A204.1 (cell line): Measurements from ENCODE around the gene MTMR1.

ENCODE experiments used
- FAIRE-seq: peaks from 2 replicates; lab custom pipeline; 2012; peaks lifted over from hg19 to GRCh38; lab: Jason Lieb, UNC

The MTMR1 gene

GRCh38 chrX:150692831-150693724 lies at the start of gene MTMR1:
MTMR1 (plus strand) TSS chrX:150693396; CDS start chrX:150693531, 135 bp downstream.
- no peak for FAIRE-seq

- peak; percentile 37 for FAIRE-seq
Measured at GRCh38 chrX:150643958-150644357, 49.2 kb upstream of the MTMR1 start.

GRCh38 chrX:150644422-150644821 lies 48.8 kb upstream of the MTMR1 start:
- FAIRE-seq: no peak

GRCh38 chrX:150647331-150647730 lies 45.9 kb upstream of the MTMR1 start:
- no peak for FAIRE-seq

- FAIRE-seq: no peak
Measured at GRCh38 chrX:150648296-150648940, 44.8 kb upstream of the MTMR1 start.

- no peak for FAIRE-seq
Measured at GRCh38 chrX:150649096-150649870, 43.9 kb upstream of the MTMR1 start.

GRCh38 chrX:150651906-150652305 lies 41.3 kb upstream of the MTMR1 start:
- no peak for FAIRE-seq

- FAIRE-seq: no peak
Measured at GRCh38 chrX:150655788-150656187, 37.4 kb upstream of the MTMR1 start.

- no peak for FAIRE-seq
Measured at GRCh38 chrX:150663073-150663472, 30.1 kb upstream of the MTMR1 start.

GRCh38 chrX:150664290-150664689 lies 28.9 kb upstream of the MTMR1 start:
- FAIRE-seq: no peak

- FAIRE-seq: no peak
Measured at GRCh38 chrX:150676221-150676620, 17.0 kb upstream of the MTMR1 start.

GRCh38 chrX:150680974-150681373 lies 12.2 kb upstream of the MTMR1 start:
- FAIRE-seq: no peak

GRCh38 chrX:150683112-150683511 lies 10.1 kb upstream of the MTMR1 start:
- no peak for FAIRE-seq

GRCh38 chrX:150683536-150684146 lies 9.6 kb upstream of the MTMR1 start:
- FAIRE-seq: no peak

- FAIRE-seq: no peak
Measured at GRCh38 chrX:150688911-150689451, 4.2 kb upstream of the MTMR1 start.

- no peak for FAIRE-seq
Measured at GRCh38 chrX:150690126-150690525, 3.1 kb upstream of the MTMR1 start.

GRCh38 chrX:150692296-150692695 lies 900 bp upstream of the MTMR1 start:
- no peak for FAIRE-seq

GRCh38 chrX:150693725-150694574 lies 754 bp downstream of the MTMR1 start:
- FAIRE-seq: no peak

- no peak for FAIRE-seq
Measured at GRCh38 chrX:150694738-150695410, 1.7 kb downstream of the MTMR1 start.

- no peak for FAIRE-seq
Measured at GRCh38 chrX:150696331-150696730, 3.1 kb downstream of the MTMR1 start.

- FAIRE-seq: no peak
Measured at GRCh38 chrX:150696866-150697265, 3.7 kb downstream of the MTMR1 start.
